PC-9 (cell line): Measurements from ENCODE around the gene ZNF592. TPM values are rescaled to one million over a fixed set of nuclear protein-coding genes. Genes with fewer than 3 reads are reported as not detected.
A peak's percentile ranks its signal among the peaks of the same experiment; 100 is the strongest.

Experiments
- BruUV-seq: library from RNA; stranded (reverse); fragments of 400-500 nt; replicated peaks from 2 replicates; lab custom pipeline; 2021; lab: Mats Ljungman, UMichigan
- CTCF ChIA-PET: fragments of 300-600 bp; sonication (Branson Sonifier 250); formaldehyde crosslinking; loops from one replicate; lab custom pipeline; 2022; ENCODE audit warnings: antibody characterized with exemption; lab: Charles Lee
- POLR2A ChIA-PET: fragments of 300-600 bp; sonication (Branson Sonifier 250); formaldehyde crosslinking; loops from one replicate; lab custom pipeline; 2022; ENCODE audit warnings: antibody characterized with exemption; ENCODE audit not compliant: unreplicated experiment; lab: Charles Lee
- DNase-seq, 2 experiments: peaks; one replicate each; pipeline versions ENCODE4 v3.0.0 to v3.0.0-alpha.2; 2015 to 2022; ENCODE audit warnings: mixed read lengths in 1 of 2
- H2AFZ ChIP-seq: fragments of 200-600 bp; sonication (generic); 2 replicates; pipeline ENCODE4 v1.8.1; 2017; ENCODE audit warnings: antibody characterized with exemption
- H3F3A ChIP-seq: fragments of 200-600 bp; sonication (generic); 2 replicates; pipeline ENCODE4 v1.8.1; 2017; ENCODE audit warnings: antibody characterized with exemption, mild to moderate bottlenecking, low read depth; ENCODE audit not compliant: insufficient read depth
- H3K27ac ChIP-seq: fragments of 200-600 bp; sonication (generic); 2 replicates; pipeline ENCODE4 v1.6.1; 2016; ENCODE audit warnings: mixed run types
- H3K27me3 ChIP-seq: fragments of 200-600 bp; sonication (generic); 2 replicates; pipeline ENCODE4 v1.6.1; 2016; ENCODE audit warnings: low read depth, mixed run types; ENCODE audit not compliant: insufficient read depth
- H3K36me3 ChIP-seq: fragments of 200-600 bp; sonication (generic); 2 replicates; pipeline ENCODE4 v1.6.1; 2016; ENCODE audit warnings: low read depth, mixed run types
- H3K4me1 ChIP-seq: fragments of 200-600 bp; sonication (generic); replicated peaks from 2 replicates; pipeline ENCODE4 v1.6.1; 2016; ENCODE audit warnings: mixed run types; ENCODE audit not compliant: insufficient read depth
- H3K4me2 ChIP-seq: fragments of 200-600 bp; sonication (generic); 2 replicates; pipeline ENCODE4 v1.6.1; 2017; ENCODE audit warnings: mixed run types
- H3K4me3 ChIP-seq: fragments of 200-600 bp; sonication (generic); 2 replicates; pipeline ENCODE4 v1.6.1; 2016; ENCODE audit warnings: mixed run types
- H3K79me2 ChIP-seq: fragments of 200-600 bp; sonication (generic); 2 replicates; pipeline ENCODE4 v1.6.1; 2017; ENCODE audit warnings: low read depth, mixed run types
- H3K9me2 ChIP-seq: fragments of 200-600 bp; sonication (generic); 2 replicates; pipeline ENCODE4 v1.8.1; 2017; ENCODE audit warnings: mild to moderate bottlenecking; ENCODE audit not compliant: insufficient read depth
- H3K9me3 ChIP-seq: fragments of 200-600 bp; sonication (generic); 2 replicates; pipeline ENCODE4 v1.8.1; 2016; ENCODE audit warnings: low read depth; ENCODE audit not compliant: insufficient read depth
- H4K20me1 ChIP-seq: fragments of 200-600 bp; sonication (generic); 2 replicates; pipeline ENCODE4 v1.8.1; 2017; ENCODE audit not compliant: insufficient read depth
- EZH2 ChIP-seq: fragments of 200-600 bp; sonication (generic); IDR thresholded peaks from 2 replicates; pipeline ENCODE4 v1.8.0; 2017; ENCODE audit warnings: antibody characterized with exemption, low read depth
- intact Hi-C: fragments of 100-400 bp; cut with micrococcal nuclease; formaldehyde crosslinking; loops from one replicate; pipeline ENCODE4 v1.10.0; 2022; ENCODE audit not compliant: unreplicated experiment
- total RNA-seq: library from RNA; stranded (reverse); gene quantifications from 2 replicates; pipeline ENCODE4 v1.2.3, GENCODE V29; 2021
- TF ChIP-seq, protein P1 (sequence below): fragments of 200-600 bp; sonication (generic); conservative IDR thresholded peaks from 2 replicates; pipeline ENCODE4 v1.6.1; 2017; ENCODE audit warnings: mixed run types, antibody characterized with exemption, mild to moderate bottlenecking, moderate library complexity

ZNF592 gene
- total RNA-seq, 1 experiment from 2014 or later, result 27.5 TPM

DNA sequence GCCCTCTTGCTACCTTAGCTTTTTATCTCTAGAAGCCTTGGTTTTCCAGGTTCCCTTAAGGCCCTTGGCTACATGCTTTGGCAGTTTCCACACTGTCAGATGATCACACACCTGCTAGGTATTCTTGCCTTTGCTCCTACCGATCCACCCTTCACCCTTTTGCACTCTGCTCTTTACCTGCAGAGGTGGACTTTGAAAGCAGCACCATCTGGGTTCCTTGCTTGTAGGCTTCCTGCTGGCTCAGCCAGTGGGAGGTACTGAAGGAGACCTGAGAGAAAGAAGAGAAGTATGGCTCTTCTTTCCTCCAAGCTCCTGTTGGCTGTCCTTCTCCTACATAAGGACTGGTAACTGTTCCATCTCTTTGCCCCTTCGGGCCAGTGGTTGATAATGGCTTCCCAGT, 7.3 kb upstream of the ZNF592 start:
- ChIA-PET POLR2A (no interaction called here), CTCF (no interaction called here)
- Histone ChIP-seq H3K9me3 (no peaks in the 10 kb centered on the region), H2AFZ (no peak overlapping the region), H3K4me2 (no peak overlapping the region), H3K9me2 (no peaks in the 10 kb centered on the region), H3K36me3 (no peaks in the 10 kb centered on the region), H3K4me1 (peaks cover 4% of the 10 kb centered on the region; the same call in 1 of the 2 replicates), H3K4me3 (no peak overlapping the region), H3K79me2 (0 out of 2 replicates have a peak, but pooled peaks cover 2% of the 10 kb centered on the region), H3F3A (peaks cover 12% of the 10 kb centered on the region; the same call in 1 of the 2 replicates), H3K27me3 (no peaks in the 10 kb centered on the region), H3K27ac (no peak overlapping the region), H4K20me1 (no peaks in the 10 kb centered on the region)
- no peak for TF ChIP-seq EZH2
- TF ChIP-seq, protein P1, sequence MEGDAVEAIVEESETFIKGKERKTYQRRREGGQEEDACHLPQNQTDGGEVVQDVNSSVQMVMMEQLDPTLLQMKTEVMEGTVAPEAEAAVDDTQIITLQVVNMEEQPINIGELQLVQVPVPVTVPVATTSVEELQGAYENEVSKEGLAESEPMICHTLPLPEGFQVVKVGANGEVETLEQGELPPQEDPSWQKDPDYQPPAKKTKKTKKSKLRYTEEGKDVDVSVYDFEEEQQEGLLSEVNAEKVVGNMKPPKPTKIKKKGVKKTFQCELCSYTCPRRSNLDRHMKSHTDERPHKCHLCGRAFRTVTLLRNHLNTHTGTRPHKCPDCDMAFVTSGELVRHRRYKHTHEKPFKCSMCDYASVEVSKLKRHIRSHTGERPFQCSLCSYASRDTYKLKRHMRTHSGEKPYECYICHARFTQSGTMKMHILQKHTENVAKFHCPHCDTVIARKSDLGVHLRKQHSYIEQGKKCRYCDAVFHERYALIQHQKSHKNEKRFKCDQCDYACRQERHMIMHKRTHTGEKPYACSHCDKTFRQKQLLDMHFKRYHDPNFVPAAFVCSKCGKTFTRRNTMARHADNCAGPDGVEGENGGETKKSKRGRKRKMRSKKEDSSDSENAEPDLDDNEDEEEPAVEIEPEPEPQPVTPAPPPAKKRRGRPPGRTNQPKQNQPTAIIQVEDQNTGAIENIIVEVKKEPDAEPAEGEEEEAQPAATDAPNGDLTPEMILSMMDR, result no peak
- no peak for DNase-seq
- intact Hi-C loops, result no loop called here
- BruUV-seq, result no TSS peak

DNA sequence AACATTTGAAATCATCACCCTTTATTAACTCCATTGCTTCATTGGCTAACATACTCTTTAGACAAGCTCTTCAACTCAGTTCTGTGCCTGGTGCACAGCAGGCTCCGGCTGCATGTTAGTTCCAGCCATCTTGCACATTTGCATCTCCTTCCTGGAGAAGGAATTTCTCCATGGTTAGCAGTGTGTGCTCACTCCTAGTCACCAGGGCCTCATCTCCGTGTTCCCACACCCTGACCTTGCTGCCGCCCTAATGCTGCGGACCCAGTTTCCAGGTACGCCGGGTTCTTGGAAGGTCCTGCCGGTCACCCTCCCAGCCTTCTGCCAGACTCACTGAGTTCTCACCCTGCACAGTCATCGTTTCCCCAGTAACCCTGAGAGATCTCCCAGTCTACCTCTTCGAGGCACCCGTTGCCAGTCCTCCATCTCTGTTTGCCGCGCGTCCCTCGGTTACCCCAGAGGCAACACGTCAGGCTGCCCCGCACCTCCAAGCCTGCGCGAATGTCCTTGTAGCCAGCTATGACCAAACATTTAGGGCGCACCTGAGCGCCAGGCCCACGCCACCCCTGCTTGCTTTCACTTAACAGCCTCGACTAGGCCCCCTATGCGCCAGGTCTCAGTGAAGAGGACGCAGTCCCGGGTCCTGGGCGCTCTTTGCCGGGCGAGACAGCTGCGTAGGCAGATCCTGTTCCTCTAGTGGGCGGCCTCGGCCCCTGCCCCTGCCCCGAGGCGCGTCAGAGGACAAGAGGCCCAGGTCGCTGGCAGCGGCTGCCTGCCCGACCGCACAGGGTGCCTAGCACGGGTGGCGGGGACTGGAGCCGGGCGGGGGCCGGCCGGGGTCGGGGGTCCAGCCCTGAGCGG, 747 bp upstream of the ZNF592 start:
- no TSS peak for BruUV-seq
- no peaks in the 10 kb centered on the region for H3K9me2 ChIP-seq
- peaks cover 27% of the 10 kb centered on the region for H4K20me1 ChIP-seq
- peaks cover 39% of the 10 kb centered on the region for H3K4me1 ChIP-seq
- peak overlapping the region; percentile 71 for H3K4me3 ChIP-seq
- POLR2A ChIA-PET, result interaction anchor here (0.6 kb wide), 3 partner anchors 12 to 168 kb away, joined by 3 to 8 read pairs (median 3); no protein-coding TSS in a partner anchor
- intact Hi-C loops, result loop anchor here (1.0 to 5.0 kb wide), 3 partner anchors 13 to 90 kb away; partner anchors contain the start of genes NMB and SEC11A
- no peaks in the 10 kb centered on the region for H3K9me3 ChIP-seq
- peaks cover 46% of the 10 kb centered on the region for H3K79me2 ChIP-seq
- H3K4me2 ChIP-seq, result peak overlapping the region; percentile 83
- peak overlapping the region; percentile 90 for H2AFZ ChIP-seq
- H3K27me3 ChIP-seq, result no peaks in the 10 kb centered on the region
- CTCF ChIA-PET, result interaction anchor here (0.6 to 0.8 kb wide), 4 partner anchors 12 to 162 kb away, joined by 4 to 15 read pairs (median 7); no protein-coding TSS in a partner anchor
- peaks cover 24% of the 10 kb centered on the region; the same call in 1 of the 2 replicates for H3F3A ChIP-seq
- peak; percentile 62 to 72 for DNase-seq
- peak overlapping the region; percentile 79 for H3K27ac ChIP-seq
- no peaks in the 10 kb centered on the region for H3K36me3 ChIP-seq
- no peak for TF ChIP-seq EZH2
- TF ChIP-seq, protein P1, result no peak

DNA sequence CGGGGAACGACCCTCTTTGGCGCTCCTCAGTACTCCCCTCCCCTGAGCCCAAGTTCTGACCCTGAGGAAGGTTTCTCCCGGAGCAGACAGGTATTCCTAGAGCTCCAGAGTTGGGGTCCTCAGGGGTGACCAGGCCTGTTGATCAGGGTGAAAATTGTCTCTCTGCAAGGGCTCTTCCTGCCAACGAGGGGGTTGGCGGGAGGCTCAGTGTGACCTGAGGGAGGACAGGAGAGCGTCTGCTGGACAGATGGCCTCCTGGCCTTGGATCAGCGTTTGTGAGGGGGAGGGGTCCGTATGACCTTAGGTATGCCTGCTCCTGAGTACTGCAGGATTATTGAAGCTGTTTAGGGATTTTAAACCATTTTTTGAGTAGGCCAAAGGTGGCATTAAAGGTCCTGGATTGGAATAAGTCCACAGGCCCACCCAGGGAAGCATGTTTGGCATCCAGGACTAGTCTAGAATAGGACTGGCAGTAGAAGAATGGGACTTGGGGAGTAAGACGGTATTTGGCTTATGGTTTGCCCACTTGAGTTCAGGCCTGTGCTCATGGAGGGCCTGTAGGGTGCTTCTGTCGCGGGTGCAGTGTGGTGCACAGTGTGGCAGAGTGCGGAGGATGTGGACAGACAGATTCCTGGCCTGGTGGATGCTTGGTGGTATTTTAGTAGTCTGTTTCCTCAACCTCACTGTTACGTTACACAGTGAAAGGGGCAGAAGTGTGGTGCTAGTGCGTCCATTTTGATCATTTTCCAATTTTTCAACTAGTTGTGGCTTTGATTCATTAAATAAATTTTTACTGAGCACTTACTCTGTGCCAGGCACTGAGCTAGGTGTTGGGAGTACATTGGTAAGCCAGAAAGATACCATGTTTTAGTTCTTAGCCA, 959 bp downstream of the ZNF592 start:
- H3K27me3 ChIP-seq, result no peaks in the 10 kb centered on the region
- H4K20me1 ChIP-seq, result peaks cover 37% of the 10 kb centered on the region
- peak overlapping the region; percentile 98 for H3K4me2 ChIP-seq
- peak overlapping the region; percentile 91 for H3K4me3 ChIP-seq
- peaks cover 39% of the 10 kb centered on the region for H3K4me1 ChIP-seq
- intact Hi-C loops, result loop anchor here (1.0 to 5.0 kb wide), 4 partner anchors 15 to 179 kb away; partner anchors contain the start of gene NMB
- no peak for TF ChIP-seq EZH2
- TF ChIP-seq, protein P1, result no peak
- H3K36me3 ChIP-seq, result no peaks in the 10 kb centered on the region
- H3F3A ChIP-seq, result peaks cover 24% of the 10 kb centered on the region; the same call in 1 of the 2 replicates
- H2AFZ ChIP-seq, result peak overlapping the region; percentile 52; the same call in 1 of the 2 replicates
- ChIA-PET POLR2A (interaction anchor here (0.6 kb wide), 1 partner anchor 92 kb away, joined by 6 read pairs; no protein-coding TSS in a partner anchor), CTCF (interaction anchor here (0.5 kb wide), 1 partner anchor 13 kb away, joined by 4 read pairs; no protein-coding TSS in a partner anchor)
- no peaks in the 10 kb centered on the region for H3K9me3 ChIP-seq
- BruUV-seq, result TSS peak; percentile 56
- H3K79me2 ChIP-seq, result peaks cover 63% of the 10 kb centered on the region
- peak in 1 of 2 experiments; percentile 13 for DNase-seq
- H3K27ac ChIP-seq, result peak overlapping the region; percentile 27
- H3K9me2 ChIP-seq, result no peaks in the 10 kb centered on the region
